GM12878 (cell line): ENCODE results near the gene ATG14. TPM values are rescaled to one million over a fixed set of nuclear protein-coding genes. Genes with fewer than 3 reads are reported as not detected.

Experiments used
- ASH2L ChIP-seq: fragments of 300-600, 200-600 bp; sonication (generic); IDR thresholded peaks from 2 replicates; pipeline ENCODE4 v1.6.1; 2017; ENCODE audit warnings: low read depth, mild to moderate bottlenecking, borderline replicate concordance
- ATF7 ChIP-seq: fragments of 450-650 bp; IDR thresholded peaks from 2 replicates; pipeline ENCODE4 v1.6.1; 2016; ENCODE audit warnings: low read depth, mild to moderate bottlenecking
- BACH1 ChIP-seq: fragments of 450-650 bp; IDR thresholded peaks from 2 replicates; pipeline ENCODE4 v1.6.1; 2017; ENCODE audit warnings: mild to moderate bottlenecking, borderline replicate concordance
- BHLHE40 ChIP-seq, 2 experiments: fragments of 450-650 bp in 1 of 2; IDR thresholded peaks; 2 replicates each; pipeline ENCODE4 v1.6.1; 2011 to 2017; ENCODE audit warnings: low read depth in 2 of 2, borderline replicate concordance in 1 of 2, improper control_type of control experiment in 1 of 2, low read length in 1 of 2, mild to moderate bottlenecking in 1 of 2
- CBFB ChIP-seq: IDR thresholded peaks from 2 replicates; pipeline ENCODE4 v1.6.1; 2016; ENCODE audit warnings: antibody characterized with exemption, low read depth
- EZH2 ChIP-seq: IDR thresholded peaks from 2 replicates; pipeline ENCODE4 v1.6.1; 2012; ENCODE audit warnings: low read depth, mild to moderate bottlenecking, control low read depth, inconsistent platforms, low read length, borderline replicate concordance; ENCODE audit not compliant: control insufficient read depth
- HDAC2 ChIP-seq: fragments of 200-600 bp; sonication (generic); IDR thresholded peaks from 2 replicates; pipeline ENCODE4 v1.6.1; 2017
- IKZF2 ChIP-seq, 2 experiments: fragments of 450-650 bp; IDR thresholded peaks; 2 replicates each; pipeline ENCODE4 v1.6.1; 2017; ENCODE audit warnings: mild to moderate bottlenecking in 2 of 2, moderate library complexity in 2 of 2
- ZNF622 ChIP-seq: fragments of 450-650 bp; IDR thresholded peaks from 2 replicates; pipeline ENCODE4 v1.6.1; 2017; ENCODE audit warnings: mild to moderate bottlenecking, inconsistent platforms
- polyA plus RNA-seq, 11 experiments: library from polyadenylated mRNA; depleted of rRNA in 4 of 11; unstranded in 6 of 11; stranded (reverse) in 5 of 11; fragments of >200 nt; fragmentation: Nextera tagmentation in 4 of 11; fragmentation: Illumina TruSeq in 1 of 11; extraction: Ambion mirVana in 4 of 11; extraction: Trizol in 1 of 11; gene quantifications; 1 replicate in 1 of 11; 2 replicates in 10 of 11; pipeline versions ENCODE4 v1.2.1 to v1.2.3, GENCODE V29; 2011 to 2016; ENCODE audit warnings: inconsistent platforms in 2 of 11, missing spikeins in 2 of 11, low read depth in 1 of 11
- total RNA-seq, 4 experiments: library from RNA; depleted of rRNA in 3 of 4; stranded (reverse); fragments of >200 nt in 3 of 4; fragmentation: Illumina TruSeq in 1 of 4; extraction: Trizol in 1 of 4; gene quantifications; 2 replicates each; pipeline versions ENCODE4 v1.2.1 to v1.2.3, GENCODE V29; 2013 to 2021
- TF ChIP-seq, protein P1 (sequence below): fragments of 450-650 bp; IDR thresholded peaks from 2 replicates; pipeline ENCODE4 v1.6.1; 2017; ENCODE audit warnings: mild to moderate bottlenecking, low read depth, inconsistent platforms; ENCODE audit not compliant: poor library complexity, severe bottlenecking
- TF ChIP-seq, protein P2 (sequence below): fragments of 450-650 bp; IDR thresholded peaks from 2 replicates; pipeline ENCODE4 v1.6.1; 2017; ENCODE audit warnings: antibody characterized with exemption, mild to moderate bottlenecking, moderate library complexity

Gene ATG14
- total and polyA plus RNA-seq, 10 of the 15 experiments (the other 5 are each of a cell fraction or from before 2014, with no cell fraction given): 1.1 to 6.4 (median 5.0) TPM

DNA sequence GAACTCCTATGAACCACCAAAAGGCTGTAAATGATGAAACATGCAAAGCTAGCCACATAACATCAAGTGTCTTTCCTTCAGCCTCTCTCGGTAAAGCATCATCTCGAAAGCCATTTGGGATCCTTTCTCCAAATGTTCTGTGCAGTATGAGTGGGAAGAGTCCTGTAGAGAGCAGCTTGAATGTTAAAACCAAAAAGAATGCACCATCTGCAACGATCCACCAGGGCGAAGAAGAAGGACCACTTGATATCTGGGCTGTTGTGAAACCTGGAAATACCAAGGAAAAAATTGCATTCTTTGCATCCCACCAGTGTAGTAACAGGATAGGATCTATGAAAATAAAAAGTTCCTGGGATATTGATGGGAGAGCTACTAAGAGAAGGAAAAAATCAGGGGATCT is 61.2 kb downstream of the ATG14 start (continued):
- TF ChIP-seq, protein P1, sequence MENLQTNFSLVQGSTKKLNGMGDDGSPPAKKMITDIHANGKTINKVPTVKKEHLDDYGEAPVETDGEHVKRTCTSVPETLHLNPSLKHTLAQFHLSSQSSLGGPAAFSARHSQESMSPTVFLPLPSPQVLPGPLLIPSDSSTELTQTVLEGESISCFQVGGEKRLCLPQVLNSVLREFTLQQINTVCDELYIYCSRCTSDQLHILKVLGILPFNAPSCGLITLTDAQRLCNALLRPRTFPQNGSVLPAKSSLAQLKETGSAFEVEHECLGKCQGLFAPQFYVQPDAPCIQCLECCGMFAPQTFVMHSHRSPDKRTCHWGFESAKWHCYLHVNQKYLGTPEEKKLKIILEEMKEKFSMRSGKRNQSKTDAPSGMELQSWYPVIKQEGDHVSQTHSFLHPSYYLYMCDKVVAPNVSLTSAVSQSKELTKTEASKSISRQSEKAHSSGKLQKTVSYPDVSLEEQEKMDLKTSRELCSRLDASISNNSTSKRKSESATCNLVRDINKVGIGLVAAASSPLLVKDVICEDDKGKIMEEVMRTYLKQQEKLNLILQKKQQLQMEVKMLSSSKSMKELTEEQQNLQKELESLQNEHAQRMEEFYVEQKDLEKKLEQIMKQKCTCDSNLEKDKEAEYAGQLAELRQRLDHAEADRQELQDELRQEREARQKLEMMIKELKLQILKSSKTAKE: no peak
- TF ChIP-seq, protein P2, sequence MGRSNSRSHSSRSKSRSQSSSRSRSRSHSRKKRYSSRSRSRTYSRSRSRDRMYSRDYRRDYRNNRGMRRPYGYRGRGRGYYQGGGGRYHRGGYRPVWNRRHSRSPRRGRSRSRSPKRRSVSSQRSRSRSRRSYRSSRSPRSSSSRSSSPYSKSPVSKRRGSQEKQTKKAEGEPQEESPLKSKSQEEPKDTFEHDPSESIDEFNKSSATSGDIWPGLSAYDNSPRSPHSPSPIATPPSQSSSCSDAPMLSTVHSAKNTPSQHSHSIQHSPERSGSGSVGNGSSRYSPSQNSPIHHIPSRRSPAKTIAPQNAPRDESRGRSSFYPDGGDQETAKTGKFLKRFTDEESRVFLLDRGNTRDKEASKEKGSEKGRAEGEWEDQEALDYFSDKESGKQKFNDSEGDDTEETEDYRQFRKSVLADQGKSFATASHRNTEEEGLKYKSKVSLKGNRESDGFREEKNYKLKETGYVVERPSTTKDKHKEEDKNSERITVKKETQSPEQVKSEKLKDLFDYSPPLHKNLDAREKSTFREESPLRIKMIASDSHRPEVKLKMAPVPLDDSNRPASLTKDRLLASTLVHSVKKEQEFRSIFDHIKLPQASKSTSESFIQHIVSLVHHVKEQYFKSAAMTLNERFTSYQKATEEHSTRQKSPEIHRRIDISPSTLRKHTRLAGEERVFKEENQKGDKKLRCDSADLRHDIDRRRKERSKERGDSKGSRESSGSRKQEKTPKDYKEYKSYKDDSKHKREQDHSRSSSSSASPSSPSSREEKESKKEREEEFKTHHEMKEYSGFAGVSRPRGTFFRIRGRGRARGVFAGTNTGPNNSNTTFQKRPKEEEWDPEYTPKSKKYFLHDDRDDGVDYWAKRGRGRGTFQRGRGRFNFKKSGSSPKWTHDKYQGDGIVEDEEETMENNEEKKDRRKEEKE: no peak
- TF ChIP-seq EZH2 (no peak), CBFB (no peak), ZNF622 (no peak), ASH2L (no peak), IKZF2 (IDR thresholded peaks at IDR 0.05) (no peak), BACH1 (no peak), ATF7 (no peak), BHLHE40 (IDR thresholded peaks at IDR 0.05; ENCODE audit: borderline replicate concordance in 1 of 2, low read depth in 2 of 2, low read length in 1 of 2) (no peak), HDAC2 (no peak)
- TF ChIP-seq, all 136 proteins: peak for 0
